Daoy (cell line): Measurements from ENCODE around the gene OTULIN. TPM values are rescaled to one million over a fixed set of nuclear protein-coding genes. Genes with fewer than 3 reads are reported as not detected.

Source experiments
- DNase-seq: peaks from one replicate; pipeline ENCODE4 v3.0.0-alpha.2; 2015; ENCODE audit warnings: low read depth
- total RNA-seq: library from RNA; depleted of rRNA; stranded (reverse); fragments of >200 nt; shearing (Covaris generic); gene quantifications from 2 replicates; pipeline ENCODE4 v1.2.3, GENCODE V29; 2014

The OTULIN gene
- total RNA-seq, 1 experiment from 2014 or later, result 13.6 TPM

- DNase-seq, result no peak
Observed at GRCh38 chr5:14668181-14668591, 3.7 kb downstream of the OTULIN start.

- DNase-seq, result no peak
Observed at GRCh38 chr5:14669415-14669814, 4.9 kb downstream of the OTULIN start.

GRCh38 chr5:14669975-14670374, 5.5 kb downstream of the OTULIN start:
- peak; percentile 27 for DNase-seq

DNA sequence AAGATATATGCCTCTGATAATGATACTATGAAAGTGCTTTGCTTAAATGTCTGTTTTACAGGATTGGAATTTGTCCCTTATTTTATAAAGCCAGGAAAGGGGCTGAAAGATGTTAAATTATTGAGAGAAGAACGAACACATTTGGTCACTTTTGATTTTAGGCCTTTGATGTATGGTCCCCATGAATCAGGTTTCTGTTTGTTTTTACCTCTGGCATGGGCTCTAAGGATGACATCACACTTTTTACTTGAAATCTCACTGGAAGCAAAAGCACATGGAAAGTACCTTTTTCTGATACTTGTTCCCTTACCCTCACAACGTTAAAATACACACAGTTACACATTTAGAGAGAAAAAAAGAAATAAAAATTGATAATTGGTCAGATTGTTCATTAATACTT, 6.9 kb downstream of the OTULIN start:
- DNase-seq, result peak; percentile 42

- peak; percentile 19 for DNase-seq
Observed at GRCh38 chr5:14672082-14672481, 7.6 kb downstream of the OTULIN start.

DNA sequence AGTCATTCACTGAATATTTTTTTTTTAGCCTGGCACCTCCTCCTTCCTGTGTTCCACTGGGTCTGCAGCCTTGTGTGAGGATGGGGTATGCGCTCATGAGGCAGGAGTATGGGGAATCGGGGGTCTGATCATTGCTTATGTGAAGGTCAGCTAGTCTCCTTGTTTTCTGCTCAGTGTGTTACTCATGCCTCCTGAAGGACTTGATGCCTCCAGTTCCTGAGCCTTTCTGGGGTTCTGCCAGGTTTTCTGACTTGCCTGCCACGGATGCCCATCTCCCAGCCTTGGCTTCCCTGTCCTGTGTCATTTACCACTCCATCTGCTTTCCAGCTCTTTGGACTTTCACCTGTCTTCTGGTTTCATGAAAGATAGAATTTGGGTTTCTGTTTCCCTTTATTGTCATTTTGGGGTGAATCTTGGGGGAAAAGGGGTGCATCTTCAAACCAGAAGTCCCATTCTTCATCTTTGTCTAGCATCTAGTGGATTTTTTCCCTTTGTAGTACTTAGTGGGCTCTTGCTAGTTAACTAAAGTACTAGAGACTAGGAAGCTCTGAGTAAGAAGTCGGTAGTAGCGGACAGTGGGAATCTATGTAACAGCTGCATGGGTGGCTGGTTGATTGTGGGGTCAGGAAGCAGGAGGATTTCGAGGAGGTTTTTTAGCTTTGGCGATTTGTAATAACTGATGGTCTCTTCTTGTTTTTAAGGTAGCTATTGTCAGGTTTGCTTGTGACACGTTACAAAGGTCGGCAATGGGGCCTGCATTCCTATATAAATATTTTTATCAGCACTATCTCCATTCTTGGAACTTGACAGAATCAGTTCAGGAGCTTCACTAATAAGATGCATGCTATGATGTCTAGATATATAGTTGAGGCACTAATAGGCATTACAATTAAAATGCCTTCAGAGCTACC, 8.2 kb downstream of the OTULIN start:
- DNase-seq, result peak; percentile 16

DNA sequence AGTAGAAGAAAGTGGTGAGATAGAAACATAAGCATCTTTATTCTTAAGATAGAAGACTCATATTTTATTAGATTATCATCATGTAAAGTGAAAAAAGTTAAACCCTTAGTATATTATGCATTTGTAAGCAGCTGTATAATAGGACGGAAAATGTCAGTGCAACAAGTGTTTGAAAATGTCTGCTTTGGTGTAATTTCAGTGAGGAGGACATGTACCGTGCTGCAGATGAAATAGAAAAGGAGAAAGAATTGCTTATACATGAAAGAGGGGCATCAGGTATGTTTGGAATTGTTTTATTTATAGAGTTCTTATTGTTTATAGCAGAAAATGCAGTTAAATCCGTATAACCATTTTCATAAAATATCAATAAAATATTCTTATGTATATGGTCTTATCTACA, 8.9 kb downstream of the OTULIN start:
- DNase-seq, result no peak

DNA sequence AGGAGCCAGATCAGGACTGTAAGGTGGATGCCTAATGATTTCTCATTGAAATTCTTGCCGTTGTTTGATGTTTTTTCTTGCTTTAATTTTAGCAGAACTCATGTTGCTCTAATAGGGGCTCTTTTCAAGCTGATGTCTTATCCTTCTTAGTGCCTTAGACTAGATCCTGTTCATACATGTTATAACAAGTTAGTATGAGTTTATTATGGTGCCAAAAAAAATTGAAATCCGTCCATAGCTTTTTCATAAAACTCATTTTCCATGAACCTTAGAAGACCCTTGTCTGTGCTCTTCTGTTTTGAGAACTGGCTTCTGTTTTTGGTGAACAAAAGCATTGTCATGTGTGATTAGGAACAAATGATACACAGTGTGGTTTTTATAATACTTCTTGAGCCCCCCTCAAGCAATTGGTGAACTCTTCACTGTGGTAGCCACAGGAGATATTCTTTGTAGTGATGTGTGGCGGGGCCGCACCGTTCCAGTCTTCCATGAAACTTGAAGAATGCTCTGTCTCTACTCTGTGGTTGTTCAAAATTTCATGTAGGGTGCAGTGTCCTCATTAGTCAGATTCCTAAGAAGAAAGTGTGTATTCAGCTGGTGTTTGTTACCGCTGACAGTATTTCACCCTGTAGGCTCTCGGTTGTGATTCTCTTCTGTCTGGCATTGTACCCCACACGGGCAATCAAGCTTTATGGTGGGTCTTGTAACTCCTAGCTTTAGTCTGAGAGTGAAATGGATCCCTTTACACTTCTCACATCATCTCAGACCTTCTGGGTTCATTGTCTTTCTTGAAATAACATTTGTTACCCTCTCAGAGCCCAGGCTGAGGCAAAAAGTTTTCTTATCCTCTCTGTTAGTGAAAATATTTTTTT, 10.7 kb downstream of the OTULIN start:
- no peak for DNase-seq

- no peak for DNase-seq
Observed at GRCh38 chr5:14675865-14676300, 11.4 kb downstream of the OTULIN start.

- peak; percentile 38 for DNase-seq
Observed at GRCh38 chr5:14676320-14676719, 11.8 kb downstream of the OTULIN start.

GRCh38 chr5:14678773-14679334, 14.3 kb downstream of the OTULIN start:
- no peak for DNase-seq

- no peak for DNase-seq
Observed at GRCh38 chr5:14679595-14679994, 15.1 kb downstream of the OTULIN start.

DNA sequence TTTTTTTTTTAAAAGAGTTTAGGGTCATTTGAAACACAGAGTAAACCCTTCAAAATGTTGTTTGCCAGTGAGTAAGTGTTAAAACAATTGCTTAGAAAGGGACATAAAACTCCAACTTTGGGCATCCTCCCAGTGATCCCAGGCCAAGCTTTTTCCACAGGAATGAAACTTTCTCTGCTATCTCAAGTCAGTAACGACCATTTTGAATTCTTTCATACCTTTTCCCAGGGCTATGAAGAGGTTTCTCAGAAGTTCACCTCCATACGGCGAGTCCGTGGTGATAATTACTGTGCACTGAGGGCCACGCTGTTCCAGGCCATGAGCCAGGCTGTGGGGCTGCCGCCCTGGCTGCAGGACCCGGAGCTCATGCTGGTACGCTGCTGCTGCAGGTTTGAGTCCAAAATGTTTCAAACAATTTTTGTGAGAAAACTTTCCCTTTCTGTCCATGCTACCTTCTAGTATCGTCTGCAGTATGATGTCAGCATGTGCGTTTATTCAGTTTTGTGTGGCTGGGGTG, 16.8 kb downstream of the OTULIN start:
- DNase-seq, result no peak

GRCh38 chr5:14683906-14684455, 19.5 kb downstream of the OTULIN start:
- DNase-seq, result no peak

DNA sequence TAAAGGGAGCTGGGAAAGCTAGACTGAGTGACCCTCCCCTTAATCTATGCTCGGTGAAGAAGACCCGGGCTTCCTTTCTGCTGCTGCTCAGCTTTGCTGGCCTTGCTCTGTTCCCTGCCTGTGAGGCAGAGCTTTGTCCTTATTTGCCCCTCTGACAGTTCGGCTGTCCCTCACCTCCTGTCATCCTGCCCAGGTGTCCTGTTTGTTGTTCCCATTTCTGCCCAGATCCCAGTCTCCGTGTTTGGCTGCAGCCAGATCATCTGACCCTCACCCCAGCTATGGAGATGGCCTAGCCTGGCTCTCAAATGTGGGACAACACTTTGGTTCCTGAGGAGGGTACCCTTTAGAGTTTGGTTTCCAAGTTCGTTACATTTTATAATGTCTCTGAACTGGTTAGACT, 20.2 kb downstream of the OTULIN start:
- DNase-seq, result no peak

GRCh38 chr5:14685757-14686156, 21.2 kb downstream of the OTULIN start:
- DNase-seq, result peak; percentile 27

- DNase-seq, result no peak
Observed at GRCh38 chr5:14686517-14686916, 22.0 kb downstream of the OTULIN start.

DNA sequence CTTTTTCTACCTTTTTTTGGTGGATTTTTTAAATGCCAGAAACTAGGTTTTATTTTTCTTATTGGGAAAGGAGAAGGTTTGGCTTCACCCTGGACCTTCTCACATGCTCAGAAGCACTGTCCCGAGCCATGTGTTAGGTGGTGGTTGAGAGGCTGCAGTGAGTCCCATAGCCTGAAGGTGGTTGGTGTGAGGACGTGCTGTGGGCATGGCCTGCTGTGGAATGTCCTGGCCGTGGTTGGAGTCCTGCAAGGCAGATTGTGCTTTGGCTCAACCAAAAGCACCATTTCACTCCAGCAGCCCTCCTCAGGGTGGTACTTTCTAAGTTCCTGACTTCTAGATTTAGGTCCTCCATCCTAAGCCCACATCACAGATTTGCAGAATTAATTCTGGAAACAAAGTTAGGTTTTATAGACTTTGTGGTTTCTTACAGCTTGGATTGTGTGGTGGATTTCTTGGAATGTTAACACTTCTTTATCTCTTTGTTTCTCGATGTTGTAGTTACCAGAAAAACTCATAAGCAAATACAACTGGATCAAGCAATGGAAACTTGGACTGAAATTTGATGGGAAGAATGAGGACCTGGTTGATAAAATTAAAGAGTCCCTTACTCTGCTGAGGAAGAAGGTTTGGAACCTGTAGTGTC, 22.6 kb downstream of the OTULIN start:
- DNase-seq, result no peak

DNA sequence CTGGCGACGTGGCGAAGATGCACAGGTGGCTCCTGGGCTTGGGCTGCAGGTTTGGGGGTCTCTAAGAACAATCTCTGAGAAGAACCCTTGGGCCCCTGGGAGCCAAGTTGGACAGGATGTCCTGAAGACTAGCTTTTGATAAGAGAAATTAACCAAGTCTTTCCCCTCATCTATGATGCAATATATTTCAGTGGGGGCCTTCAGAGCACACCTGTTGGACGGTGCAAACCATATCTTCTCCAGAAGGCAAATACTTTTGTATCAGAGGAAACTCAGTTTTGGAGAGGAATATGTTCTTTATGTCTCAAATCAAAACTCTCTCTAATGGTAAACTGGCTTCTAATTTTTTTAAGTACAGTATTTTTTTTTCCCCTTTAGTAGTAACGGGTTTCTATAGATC, 28.6 kb downstream of the OTULIN start:
- DNase-seq, result no peak

- no peak for DNase-seq
Observed at GRCh38 chr5:14695152-14695551, 30.6 kb downstream of the OTULIN start.

GRCh38 chr5:14696057-14696456, 31.5 kb downstream of the OTULIN start:
- no peak for DNase-seq
